Measurements from ENCODE around the gene LZTR1. TPM values are rescaled to one million over a fixed set of nuclear protein-coding genes. Genes with fewer than 3 reads are reported as not detected.

Gene LZTR1
- total and polyA plus RNA-seq, 2 of the 8 experiments (the other 6 are each of a cell fraction or from before 2014, with no cell fraction given), result 22.3 to 31.0 TPM

DNA sequence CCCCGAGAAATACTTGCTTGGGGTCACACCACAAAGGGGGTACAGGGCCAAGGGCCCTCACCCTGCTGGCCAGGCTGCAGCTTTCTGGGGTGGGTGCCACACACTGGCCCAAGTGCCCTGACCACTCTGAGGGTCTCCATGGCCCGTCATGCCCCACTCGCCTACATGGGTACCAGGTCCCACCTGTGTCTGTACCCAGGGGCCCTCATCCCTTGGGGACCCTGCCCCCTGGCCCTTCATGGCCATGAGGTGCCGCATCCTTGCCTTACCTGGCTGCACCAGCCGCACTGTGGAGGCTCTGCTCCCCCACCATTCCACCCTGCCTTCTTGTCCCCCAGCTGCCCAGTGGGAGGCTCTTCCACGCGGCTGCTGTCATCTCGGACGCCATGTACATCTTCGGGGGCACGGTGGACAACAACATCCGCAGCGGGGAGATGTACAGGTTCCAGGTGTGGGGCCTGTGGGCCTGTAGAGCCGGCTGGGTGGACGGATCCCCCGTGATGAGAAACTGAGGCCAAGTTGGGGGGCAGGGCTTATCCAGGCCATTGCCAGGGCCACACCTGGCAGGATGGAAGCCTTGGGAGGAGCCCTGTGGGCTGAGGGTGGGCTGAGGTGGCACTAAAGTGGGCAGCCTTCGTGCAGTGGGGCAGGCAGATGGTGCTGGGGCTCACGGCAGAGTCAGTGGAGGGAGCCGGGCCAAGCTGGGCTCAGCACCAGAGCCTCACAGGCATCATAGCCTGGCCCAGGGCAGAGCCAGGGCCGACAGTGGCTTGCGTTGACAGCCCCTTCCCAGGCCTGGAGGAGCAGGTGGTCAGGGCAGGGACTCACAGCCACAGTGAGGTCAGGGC lies 10.6 kb downstream of the LZTR1 start:
- no peak overlapping the region for H4K5ac ChIP-seq (ENCODE audit: insufficient read length, low read depth, low read length)
- H3K36me3 ChIP-seq (ENCODE audit: control insufficient read depth in 2 of 4, insufficient read depth in 4 of 4, low read length in 3 of 4), result peaks cover 0 to 10% (median 3%) of the 10 kb centered on the region in 4 experiments; a peak in 4 of 8 replicates
- DNase-seq (ENCODE audit: low read depth in 1 of 2, low spot score in 2 of 2) (no peak), FAIRE-seq (no peak)
- H3K79me2 ChIP-seq (ENCODE audit: control insufficient read depth in 1 of 2, insufficient read depth in 2 of 2, low read length in 2 of 2), result no peaks in the 10 kb centered on the region
- no peak overlapping the region for H2AK5ac ChIP-seq (ENCODE audit: low read depth, low read length)
- H3K9me3 ChIP-seq (ENCODE audit: insufficient read depth in 2 of 2, low read depth in 1 of 2, low read length in 1 of 2), result no peaks in the 10 kb centered on the region
- H2BK20ac ChIP-seq (ENCODE audit: low read length), result no peak overlapping the region
- H3K27me3 ChIP-seq (replicated peaks in 1 of 4; ENCODE audit: control insufficient read depth in 3 of 4, extremely low read depth in 1 of 4, insufficient read depth in 3 of 4, low read length in 3 of 4), result no peaks in the 10 kb centered on the region
- H2BK15ac ChIP-seq (ENCODE audit: low read length), result no peak overlapping the region
- no peak for TF ChIP-seq GABPA (IDR thresholded peaks at IDR 0.05; ENCODE audit: borderline replicate concordance, insufficient read depth, low read length)
- no peak overlapping the region for H3K4ac ChIP-seq (replicated peaks; ENCODE audit: insufficient read length, low read depth, low read length)
- no peak overlapping the region for H3K4me3 ChIP-seq (ENCODE audit: extremely low read depth in 1 of 4, insufficient read depth in 2 of 4, low read depth in 3 of 4, low read length in 4 of 4)
- H3K4me2 ChIP-seq (ENCODE audit: insufficient read depth in 1 of 2, low read depth in 2 of 2, low read length in 2 of 2), result no peak overlapping the region
- H2BK120ac ChIP-seq (replicated peaks; ENCODE audit: low read depth, low read length), result no peak overlapping the region
- no peak overlapping the region for H3K9ac ChIP-seq (replicated peaks in 1 of 4; ENCODE audit: extremely low read depth in 1 of 4, low read depth in 3 of 4, low read length in 3 of 4)
- no peak overlapping the region for H2BK5ac ChIP-seq (ENCODE audit: low read depth, low read length)
- no peaks in the 10 kb centered on the region for H3K23me2 ChIP-seq (ENCODE audit: low read depth, low read length)
- no peak overlapping the region for H3K14ac ChIP-seq (ENCODE audit: insufficient read length)
- ChIA-PET POLR2A (ENCODE audit: partially characterized antibody) (no interaction called here), CTCF (ENCODE audit: partially characterized antibody) (interaction anchor here (1.7 to 2.6 kb wide), 2 partner anchors 10 to 29 kb away, joined by 4 to 9 read pairs; no protein-coding TSS in a partner anchor)
- no peak overlapping the region for H4K91ac ChIP-seq (replicated peaks; ENCODE audit: insufficient read length, low read length)
- no peak overlapping the region for H3K56ac ChIP-seq (replicated peaks; ENCODE audit: insufficient read length, low read depth, low read length)
- no peak overlapping the region for H3K27ac ChIP-seq (ENCODE audit: low read depth, low read length)
- WGBS, 2 experiments (ENCODE audit: extremely low coverage in 1 of 2, insufficient coverage in 1 of 2, insufficient read length in 1 of 2, insufficient replicate concordance in 2 of 2, low coverage in 1 of 2, low lambda C conversion rate in 2 of 2, missing lambda C conversion rate in 1 of 2), result 88% methylated on average over 21 of the region's 21 CpGs; no CpG with 5 or more reads in 1 of the 2 experiments
- H2AFZ ChIP-seq (ENCODE audit: low read length), result no peak overlapping the region
- H3K23ac ChIP-seq (ENCODE audit: insufficient read length), result no peak overlapping the region
- no peaks in the 10 kb centered on the region; a peak in 1 of 7 replicates for H3K4me1 ChIP-seq (replicated peaks in 1 of 4; ENCODE audit: control insufficient read depth in 3 of 4, insufficient read depth in 4 of 4, low read length in 3 of 4)
- no peaks in the 10 kb centered on the region for H3K79me1 ChIP-seq (ENCODE audit: low read depth, low read length)
- H4K8ac ChIP-seq (ENCODE audit: extremely low read depth, insufficient read depth, low read length), result no peak overlapping the region
- H4K20me1 ChIP-seq (replicated peaks in 1 of 2; ENCODE audit: control insufficient read depth in 1 of 2, insufficient read depth in 2 of 2, low read length in 2 of 2), result peaks cover 0 to 9% of the 10 kb centered on the region in 2 experiments
- no peak overlapping the region for H2BK12ac ChIP-seq (ENCODE audit: low read depth, low read length)
- H3K18ac ChIP-seq (ENCODE audit: extremely low read depth, low read length), result no peak overlapping the region
